Subcutaneous adipose tissue (tissue), 4 donors: ENCODE data around the gene C1GALT1. TPM values are rescaled to one million over a fixed set of nuclear protein-coding genes. Genes with fewer than 3 reads are reported as not detected.

Experiments
- CTCF ChIP-seq: fragments of 450-650 bp; IDR thresholded peaks from one replicate; pipeline ENCODE4 v1.5.1; 2016; ENCODE audit warnings: low read depth, mild to moderate bottlenecking, control low read depth, antibody characterized with exemption, moderate library complexity
- total RNA-seq, 4 donors: library from RNA; depleted of rRNA; stranded (reverse); fragments of >200 nt; gene quantifications; one replicate each; pipeline ENCODE4 v1.1.0, GENCODE V29; 2016

The C1GALT1 gene
- 10 to 100 TPM; 21.3 to 37.7 (median 33.4) TPM for total RNA-seq

- TF ChIP-seq CTCF, result no peak
Observed at GRCh38 chr7:7182156-7183060, at the start of gene C1GALT1. Gene C1GALT1, plus strand, starts transcription at chr7:7182544. Its CDS starts 51,776 bp downstream, at chr7:7234320.

- TF ChIP-seq CTCF, result no peak
Observed at GRCh38 chr7:7134046-7134445, 48.3 kb upstream of the C1GALT1 start.

GRCh38 chr7:7135074-7135473 lies 47.3 kb upstream of the C1GALT1 start:
- no peak for TF ChIP-seq CTCF

GRCh38 chr7:7136466-7137381 lies 45.6 kb upstream of the C1GALT1 start:
- no peak for TF ChIP-seq CTCF

GRCh38 chr7:7138897-7139296 lies 43.4 kb upstream of the C1GALT1 start:
- no peak for TF ChIP-seq CTCF

GRCh38 chr7:7146837-7147236 lies 35.5 kb upstream of the C1GALT1 start:
- TF ChIP-seq CTCF, result no peak
